ENCODE measurements around the gene YTHDF2.
"Not testable (repeated sequence)": the region's sequence is repeated elsewhere in the genome, so short reads cannot be mapped to it uniquely, and the experiment has no call there.

YTHDF2 gene

DNA sequence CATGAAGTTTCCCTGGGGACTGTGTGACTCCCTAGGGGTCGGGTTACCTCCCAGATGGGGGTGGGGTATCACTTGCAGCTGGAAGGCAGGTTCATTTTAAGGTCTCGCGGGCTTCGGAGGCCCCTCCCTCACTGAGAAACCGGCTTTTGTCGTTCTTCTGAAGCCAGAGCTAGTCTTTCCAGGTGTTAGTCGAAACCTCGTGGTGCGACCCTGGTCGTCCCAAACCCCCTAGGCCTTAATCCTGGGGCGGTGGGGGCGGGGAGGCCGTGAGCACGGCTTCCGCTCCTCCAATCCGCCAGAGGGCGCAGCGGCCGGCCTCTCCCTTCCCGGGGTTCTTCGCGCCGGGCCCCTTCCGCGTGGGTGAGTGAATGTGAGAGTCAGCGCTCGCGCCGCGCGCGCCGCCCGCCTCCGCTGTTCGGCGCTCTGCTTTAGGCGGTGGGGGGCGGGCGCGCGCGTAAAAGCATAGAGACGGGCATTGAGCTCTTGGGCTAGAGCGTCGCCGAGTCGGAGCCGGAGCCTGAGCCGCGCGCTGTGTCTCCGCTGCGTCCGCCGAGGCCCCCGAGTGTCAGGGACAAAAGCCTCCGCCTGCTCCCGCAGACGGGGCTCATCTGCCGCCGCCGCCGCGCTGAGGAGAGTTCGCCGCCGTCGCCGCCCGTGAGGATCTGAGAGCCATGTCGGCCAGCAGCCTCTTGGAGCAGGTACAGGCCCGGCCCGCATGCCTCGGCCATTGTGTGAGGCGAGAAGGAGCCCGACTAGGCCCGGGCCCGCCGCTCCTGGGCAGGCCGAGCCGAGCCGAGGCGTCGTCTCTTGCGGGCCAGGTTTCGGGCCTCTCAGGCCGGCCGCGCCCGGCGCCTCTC is at the start of gene YTHDF2:
TSS of gene YTHDF2 (plus strand) at position 491 of the 857 bp plus-strand sequence. CDS start at position 672, 181 bp downstream.
- DNase-seq, result peak; percentile 95 to 98 (median 97)

DNA sequence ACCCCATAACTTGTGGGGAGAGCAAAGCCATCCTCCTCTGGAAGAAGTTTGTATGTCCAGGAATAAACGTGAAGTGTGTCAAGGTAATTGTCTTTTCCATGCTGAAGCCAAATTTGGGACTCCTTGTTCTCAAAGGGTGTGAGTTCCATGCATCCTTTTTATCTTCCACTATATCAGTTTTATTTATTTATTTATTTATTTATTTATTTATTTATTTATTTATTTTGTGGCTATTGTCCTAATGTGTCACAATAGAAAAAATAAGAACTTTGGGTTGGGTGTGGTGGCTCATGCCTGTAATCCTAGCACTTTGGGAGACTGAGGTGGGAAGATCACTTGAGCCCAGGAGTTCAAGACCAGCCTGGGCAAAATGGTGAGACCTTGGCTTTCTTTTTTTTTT is 45.1 kb upstream of the YTHDF2 start:
- DNase-seq, result not testable (repeated sequence)

DNA sequence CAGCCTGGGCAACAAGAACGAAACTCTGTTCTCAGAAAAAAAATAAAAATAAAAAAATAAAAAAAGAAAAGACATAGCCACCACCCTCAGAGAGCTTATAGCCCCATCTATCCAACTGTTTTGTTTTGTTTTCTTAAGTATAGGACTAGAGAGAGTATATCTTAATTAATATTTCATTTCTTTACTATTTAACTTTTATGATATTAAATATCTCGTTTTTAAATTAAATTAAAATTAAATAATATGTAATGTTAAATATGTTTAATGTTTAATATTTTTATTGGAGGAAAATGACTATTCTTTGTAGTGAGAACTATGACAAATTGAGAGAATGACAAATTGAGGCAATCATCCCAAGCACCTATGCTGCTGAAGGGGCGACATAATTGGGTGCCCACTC is 33.1 kb upstream of the YTHDF2 start:
- no peak for DNase-seq

- no peak for DNase-seq
Measured at GRCh38 chr1:28716336-28716735, 20.4 kb upstream of the YTHDF2 start.

- no peak for DNase-seq
Measured at GRCh38 chr1:28718166-28718565, 18.6 kb upstream of the YTHDF2 start.

- no peak for DNase-seq
Measured at GRCh38 chr1:28718586-28719331, 18.0 kb upstream of the YTHDF2 start.

- DNase-seq, result no peak
Measured at GRCh38 chr1:28719332-28719619, 17.5 kb upstream of the YTHDF2 start.

DNA sequence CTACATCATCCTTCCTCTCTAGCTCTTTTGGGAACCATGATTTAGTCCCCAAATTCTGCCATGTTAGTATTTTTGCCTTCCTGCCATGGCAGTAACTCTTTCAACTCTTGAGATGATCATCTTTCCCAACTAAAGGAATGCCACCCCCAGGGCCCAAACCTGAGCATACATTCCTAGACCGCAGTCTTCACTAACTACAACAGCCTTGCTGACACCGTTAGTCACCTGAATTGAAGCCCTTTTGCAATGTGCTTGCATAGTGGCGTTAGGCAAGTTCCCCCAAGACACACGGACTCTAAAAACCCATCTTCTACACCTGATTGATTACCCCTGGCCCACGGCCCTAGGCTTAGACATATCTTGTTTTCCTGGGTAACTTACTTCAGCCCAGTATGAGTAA is 16.4 kb upstream of the YTHDF2 start:
- no peak for DNase-seq

GRCh38 chr1:28721927-28722326 is 14.8 kb upstream of the YTHDF2 start:
- not testable (repeated sequence) for DNase-seq

DNA sequence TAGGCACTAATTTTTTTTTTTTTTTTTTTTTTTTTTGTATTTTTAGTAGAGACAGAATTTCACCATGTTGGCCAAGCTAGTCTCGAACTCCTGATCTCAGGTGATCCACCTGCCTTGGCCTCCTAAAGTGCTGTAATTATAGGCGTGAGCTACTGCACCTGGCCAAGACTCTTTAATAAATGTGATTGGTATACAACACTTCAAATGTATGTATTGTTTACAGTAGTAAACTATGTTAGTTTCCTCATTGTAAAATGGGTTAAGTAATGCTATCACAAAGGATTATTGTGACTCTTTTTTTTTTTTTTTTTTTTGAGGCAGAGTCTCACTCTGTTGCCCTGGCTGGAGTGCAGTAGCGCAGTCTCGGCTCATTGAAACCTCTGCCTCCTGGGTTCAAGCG is 11.4 kb upstream of the YTHDF2 start:
- DNase-seq, result not testable (repeated sequence)

- DNase-seq, result no peak
Measured at GRCh38 chr1:28735961-28736449, 735 bp upstream of the YTHDF2 start.

DNA sequence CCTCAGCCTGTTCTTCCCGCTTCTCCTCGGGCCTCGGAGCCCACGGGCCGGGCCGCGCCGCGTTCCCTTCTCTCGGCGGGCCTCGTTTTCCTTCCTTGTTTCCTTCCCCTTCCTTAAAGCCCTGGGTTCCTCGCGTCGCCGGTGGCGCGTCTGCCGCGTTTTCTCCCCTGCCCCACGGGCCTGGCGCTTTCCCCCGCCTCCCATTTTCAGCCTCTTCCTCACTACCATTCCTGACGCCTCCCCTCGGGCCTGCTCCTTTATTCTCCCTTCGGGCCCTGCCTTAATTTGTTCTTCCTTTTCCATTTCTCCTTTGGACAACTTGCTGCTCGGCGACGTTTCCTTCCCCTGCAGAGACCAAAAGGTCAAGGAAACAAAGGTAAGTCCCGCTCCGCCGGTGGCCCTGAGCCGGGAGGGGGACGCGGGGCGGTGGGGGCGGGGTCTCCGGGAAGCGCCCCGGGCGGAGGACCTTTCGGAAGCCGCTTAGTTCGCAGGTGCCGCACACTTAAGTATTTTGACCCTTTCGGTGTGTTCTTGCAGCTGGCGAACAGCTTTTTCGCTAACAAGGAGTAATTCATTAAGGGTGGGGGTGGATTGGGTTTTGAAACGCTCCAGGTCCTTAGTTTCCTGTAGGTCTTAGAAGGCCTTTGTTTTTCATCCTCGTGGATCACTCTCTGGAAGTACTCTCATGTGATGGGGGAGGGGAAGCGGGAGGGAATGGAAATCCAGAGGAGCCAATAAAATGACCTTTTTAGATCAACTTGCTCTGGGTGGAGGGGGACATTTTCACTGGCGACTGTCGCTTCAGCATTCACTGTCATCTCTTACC is 780 bp downstream of the YTHDF2 start:
- DNase-seq, result peak; percentile 9 to 43 (median 14)

DNA sequence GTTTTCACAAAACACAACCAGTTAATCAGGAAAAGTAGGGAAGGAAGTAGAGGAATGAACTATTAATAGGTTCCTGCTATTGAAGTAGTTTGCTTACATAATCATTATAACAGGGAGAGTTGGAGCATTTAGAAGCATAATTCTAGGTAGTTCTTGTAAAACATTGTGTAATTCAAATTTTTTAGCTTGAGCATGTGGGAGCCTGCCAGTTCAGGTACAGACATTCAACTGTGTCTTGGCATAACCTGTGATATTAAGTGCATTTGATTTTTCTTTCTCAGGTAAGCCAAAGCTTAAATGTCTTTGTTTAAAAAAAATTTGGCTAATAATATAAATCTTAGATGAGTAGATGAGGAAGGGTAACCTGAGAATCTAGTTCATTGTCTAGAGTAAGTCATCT is 3.4 kb downstream of the YTHDF2 start:
- no peak for DNase-seq

DNA sequence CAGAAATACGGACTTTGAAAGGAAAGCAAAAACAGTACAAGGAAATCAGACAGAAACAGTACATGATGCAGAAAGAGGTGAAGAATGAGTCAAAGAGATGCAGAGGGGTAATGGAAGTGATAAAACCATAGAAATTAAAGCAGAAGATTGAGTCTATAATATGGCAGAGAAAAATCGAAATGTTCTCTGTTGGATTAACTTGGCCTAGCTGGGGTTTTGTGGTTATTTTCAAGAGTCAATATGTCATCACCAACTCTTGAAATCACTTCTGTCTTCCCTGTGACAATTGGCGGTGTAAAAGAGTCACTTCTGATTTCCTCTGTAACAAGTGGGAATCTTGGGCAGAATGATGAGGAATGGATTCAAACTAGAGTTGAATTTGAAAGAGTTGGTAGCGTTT is 7.4 kb downstream of the YTHDF2 start:
- DNase-seq, result no peak

- no peak for DNase-seq
Measured at GRCh38 chr1:28745653-28746173, 9.0 kb downstream of the YTHDF2 start.

GRCh38 chr1:28750330-28750729 is 13.6 kb downstream of the YTHDF2 start:
- DNase-seq, result no peak

DNA sequence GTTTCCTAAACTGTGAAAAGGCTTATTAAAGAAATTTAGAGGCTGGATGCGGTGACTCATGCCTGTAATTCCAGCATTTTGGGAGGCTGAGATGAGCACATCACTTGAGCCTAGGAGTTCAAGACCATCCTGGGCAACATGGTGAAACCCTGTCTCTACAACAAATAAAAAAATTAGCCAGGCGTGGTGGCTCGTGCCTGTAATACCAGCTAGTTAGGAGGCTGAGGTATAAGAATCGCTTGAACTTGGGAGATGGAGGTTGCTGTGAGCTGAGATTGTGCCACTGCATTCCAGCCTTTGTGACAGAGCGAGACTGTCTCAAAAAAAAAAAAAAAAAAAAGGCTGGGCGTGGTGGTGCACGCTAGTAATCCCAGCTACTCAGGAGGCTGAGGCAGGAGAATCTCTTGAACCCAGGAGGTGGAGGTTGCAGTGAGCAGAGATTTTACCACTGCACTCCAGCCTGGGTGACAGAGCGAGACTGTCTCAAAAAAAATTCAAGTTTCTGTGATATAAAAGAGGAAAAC is 14.1 kb downstream of the YTHDF2 start:
- DNase-seq, result not testable (repeated sequence)

DNA sequence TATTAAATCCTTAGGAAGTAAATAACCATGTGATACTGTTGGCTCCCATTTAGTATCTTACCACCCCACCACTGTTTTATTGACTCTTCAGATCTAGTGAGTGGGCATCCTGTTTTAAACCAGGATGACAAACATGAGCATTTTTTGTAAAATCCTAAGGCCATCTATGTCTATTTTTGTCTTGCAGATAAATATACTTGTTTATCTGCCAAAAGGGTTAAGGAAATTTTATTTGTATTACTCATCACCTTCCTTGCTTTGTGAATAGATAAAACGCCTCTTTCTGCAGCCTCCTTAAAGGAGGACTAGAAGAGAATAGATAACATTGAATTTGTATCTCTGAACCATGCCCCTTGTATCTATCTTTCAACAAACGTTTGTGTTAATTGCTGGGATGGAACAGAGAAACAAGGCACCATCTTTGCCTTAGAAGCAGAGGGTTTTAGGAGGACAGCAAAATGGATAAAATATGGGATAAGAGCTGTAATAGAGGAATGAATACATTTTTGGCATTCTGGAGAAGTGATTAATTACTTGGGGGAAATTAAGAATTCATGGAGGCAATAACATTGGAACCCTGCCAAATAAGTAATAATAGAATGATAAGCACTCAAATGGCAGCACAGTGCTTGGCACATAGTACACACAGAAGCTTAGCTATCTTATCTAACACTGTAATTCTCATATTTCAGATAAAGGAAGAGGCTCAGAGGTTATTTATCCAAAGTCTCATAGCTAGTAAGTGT is 14.7 kb downstream of the YTHDF2 start:
- DNase-seq, result no peak

- no peak for DNase-seq
Measured at GRCh38 chr1:28755701-28756100, 19.0 kb downstream of the YTHDF2 start.

- DNase-seq, result no peak
Measured at GRCh38 chr1:28756846-28757245, 20.1 kb downstream of the YTHDF2 start.

DNA sequence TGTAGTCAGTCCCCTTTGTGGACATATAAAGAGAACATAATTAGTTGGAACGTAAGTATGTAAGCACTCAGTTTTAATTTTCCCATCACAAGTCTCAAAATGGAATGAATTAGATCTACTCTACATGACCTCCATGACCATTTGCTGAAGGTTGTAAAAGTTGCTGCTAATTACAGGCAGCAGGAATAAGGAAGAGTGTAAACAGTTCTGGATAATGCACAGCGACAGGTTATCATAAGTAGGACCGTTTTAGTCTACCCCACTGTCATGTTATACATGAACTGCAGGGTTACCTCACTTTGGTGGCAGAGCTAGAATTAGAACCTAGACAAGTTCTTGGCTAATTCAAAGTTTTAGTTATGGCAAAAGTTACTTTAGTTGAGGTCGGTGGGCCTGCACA is 21.7 kb downstream of the YTHDF2 start:
- DNase-seq, result no peak

- DNase-seq, result no peak
Measured at GRCh38 chr1:28759257-28759656, 22.5 kb downstream of the YTHDF2 start.
